Measurements from ENCODE around the gene QTRT2.

QTRT2 gene

GRCh38 chr3:114128231-114128630 lies 71.7 kb downstream of the QTRT2 start:
- Histone ChIP-seq H3K9me3 (ENCODE audit: control insufficient read depth, low read depth, low read length) (no peaks in the 10 kb centered on the region), H3K9ac (ENCODE audit: low read length) (no peak overlapping the region), H3K27ac (ENCODE audit: low read length) (no peak overlapping the region)

GRCh38 chr3:114128826-114129225 lies 72.3 kb downstream of the QTRT2 start:
- H3K36me3 ChIP-seq (ENCODE audit: control insufficient read depth, low read depth, low read length) = no peaks in the 10 kb centered on the region
- no peaks in the 10 kb centered on the region for H3K27me3 ChIP-seq (ENCODE audit: control insufficient read depth, insufficient read depth, low read length)
- no peak overlapping the region for H3K4me3 ChIP-seq (ENCODE audit: low read length)
- H3K9ac ChIP-seq (ENCODE audit: low read length) = no peak overlapping the region
- H3K27ac ChIP-seq (ENCODE audit: low read length) = no peak overlapping the region
- H3K9me3 ChIP-seq (ENCODE audit: control insufficient read depth, low read depth, low read length) = no peaks in the 10 kb centered on the region
- H3K4me1 ChIP-seq (ENCODE audit: control insufficient read depth, low read depth, low read length) = no peaks in the 10 kb centered on the region

More at GRCh38 chr3:114128231-114128630, 71.7 kb downstream of the QTRT2 start:
- Histone ChIP-seq H3K36me3 (ENCODE audit: control insufficient read depth, low read depth, low read length) (no peaks in the 10 kb centered on the region), H3K4me3 (ENCODE audit: low read length) (no peak overlapping the region), H3K4me1 (ENCODE audit: control insufficient read depth, low read depth, low read length) (no peaks in the 10 kb centered on the region), H3K27me3 (ENCODE audit: control insufficient read depth, insufficient read depth, low read length) (no peaks in the 10 kb centered on the region)

- H3K9me3 ChIP-seq (ENCODE audit: control insufficient read depth, low read depth, low read length) = no peaks in the 10 kb centered on the region
- no peaks in the 10 kb centered on the region for H3K36me3 ChIP-seq (ENCODE audit: control insufficient read depth, low read depth, low read length)
- H3K4me3 ChIP-seq (ENCODE audit: low read length) = no peak overlapping the region
- H3K9ac ChIP-seq (ENCODE audit: low read length) = no peak overlapping the region
- H3K27me3 ChIP-seq (ENCODE audit: control insufficient read depth, insufficient read depth, low read length) = no peaks in the 10 kb centered on the region
- H3K27ac ChIP-seq (ENCODE audit: low read length) = no peak overlapping the region
- no peaks in the 10 kb centered on the region for H3K4me1 ChIP-seq (ENCODE audit: control insufficient read depth, low read depth, low read length)
These were observed 76.0 kb downstream of the QTRT2 start for GRCh38 chr3:114132500-114132899.

- no peak overlapping the region for H3K9ac ChIP-seq (ENCODE audit: low read length)
- H3K27ac ChIP-seq (ENCODE audit: low read length) = no peak overlapping the region
- H3K36me3 ChIP-seq (ENCODE audit: control insufficient read depth, low read depth, low read length) = no peaks in the 10 kb centered on the region
These were observed 77.4 kb downstream of the QTRT2 start for GRCh38 chr3:114133947-114134346.

More at GRCh38 chr3:114133947-114134346, 77.4 kb downstream of the QTRT2 start:
- no peaks in the 10 kb centered on the region for H3K4me1 ChIP-seq (ENCODE audit: control insufficient read depth, low read depth, low read length)
- no peaks in the 10 kb centered on the region for H3K27me3 ChIP-seq (ENCODE audit: control insufficient read depth, insufficient read depth, low read length)
- no peak overlapping the region for H3K4me3 ChIP-seq (ENCODE audit: low read length)
- H3K9me3 ChIP-seq (ENCODE audit: control insufficient read depth, low read depth, low read length) = no peaks in the 10 kb centered on the region

Measured in iPS-18a (cell line).